HG02885 (cell line): ENCODE measurements around the gene RPLP2.

Experiments
- ATAC-seq: cut with Tn5 transposase; IDR thresholded peaks from one replicate; pipeline ENCODE4 v1.9.1; 2021; ENCODE audit warnings: mild to moderate bottlenecking; ENCODE audit not compliant: unreplicated experiment, poor library complexity

The RPLP2 gene

GRCh38 chr11:802693-803466, 6.9 kb upstream of the RPLP2 start:
- no peak for ATAC-seq

GRCh38 chr11:803467-803742, 6.4 kb upstream of the RPLP2 start:
- ATAC-seq = no peak

GRCh38 chr11:803770-804598, 5.8 kb upstream of the RPLP2 start:
- ATAC-seq = no peak

- no peak for ATAC-seq
Measured at GRCh38 chr11:804599-804964, 5.2 kb upstream of the RPLP2 start.

GRCh38 chr11:808427-809286, 1.1 kb upstream of the RPLP2 start:
- ATAC-seq = no peak

- ATAC-seq = no peak
Measured at GRCh38 chr11:810040-810567, 337 bp downstream of the RPLP2 start.

GRCh38 chr11:811446-812245, 1.9 kb downstream of the RPLP2 start:
- ATAC-seq = no peak

GRCh38 chr11:812390-812789, 2.6 kb downstream of the RPLP2 start:
- no peak for ATAC-seq

GRCh38 chr11:813072-813455, 3.3 kb downstream of the RPLP2 start:
- no peak for ATAC-seq

- ATAC-seq = no peak
Measured at GRCh38 chr11:813456-814096, 3.8 kb downstream of the RPLP2 start.

GRCh38 chr11:815675-816432, 6.1 kb downstream of the RPLP2 start:
- ATAC-seq = no peak

GRCh38 chr11:816433-816779, 6.6 kb downstream of the RPLP2 start:
- no peak for ATAC-seq

GRCh38 chr11:818396-819128, 8.8 kb downstream of the RPLP2 start, which contains the start of gene PNPLA2:
PNPLA2 (plus strand) TSS chr11:818914; CDS start chr11:819719, 805 bp downstream.
- ATAC-seq = no peak

GRCh38 chr11:819129-819931, 9.6 kb downstream of the RPLP2 start:
- peak; percentile 70 for ATAC-seq

- peak; percentile 69 for ATAC-seq
Measured at GRCh38 chr11:819943-820649, 10.3 kb downstream of the RPLP2 start.

- ATAC-seq = no peak
Measured at GRCh38 chr11:820655-821511, 11.1 kb downstream of the RPLP2 start.
